H1 (cell line): Measurements from ENCODE around the gene GALNT17. TPM values are rescaled to one million over a fixed set of nuclear protein-coding genes. Genes with fewer than 3 reads are reported as not detected.

ENCODE experiments used
- CTCF ChIA-PET: fragments of 300-600 bp; sonication (Branson Sonifier 250); formaldehyde crosslinking; loops from one replicate; lab custom pipeline; 2021; ENCODE audit not compliant: partially characterized antibody; lab: Charles Lee
- POLR2A ChIA-PET: fragments of 300-600 bp; sonication (Branson Sonifier 250); formaldehyde crosslinking; loops from one replicate; lab custom pipeline; 2021; ENCODE audit warnings: inconsistent platforms; ENCODE audit not compliant: partially characterized antibody; lab: Charles Lee
- DNase-seq, 2 experiments: peaks; one replicate each; pipeline versions ENCODE4 v3.0.0 to v3.0.0-alpha.2; 2010 to 2022; ENCODE audit warnings: low spot score in 2 of 2, low read depth in 1 of 2, mixed read lengths in 1 of 2
- FAIRE-seq: peaks from 2 replicates; lab custom pipeline; 2011; peaks lifted over from hg19 to GRCh38; lab: Jason Lieb, UNC
- H2AFZ ChIP-seq: 2 replicates; pipeline ENCODE4 v1.8.1; 2012; ENCODE audit warnings: low read length, inconsistent platforms
- H2AK5ac ChIP-seq: 2 replicates; pipeline ENCODE4 v1.6.1; 2013; ENCODE audit warnings: low read depth, low read length
- H2BK120ac ChIP-seq: replicated peaks from 2 replicates; pipeline ENCODE3; 2013; ENCODE audit warnings: low read depth, low read length, inconsistent platforms
- H2BK12ac ChIP-seq: 2 replicates; pipeline ENCODE4 v1.6.1; 2013; ENCODE audit warnings: low read depth, low read length
- H2BK15ac ChIP-seq: 2 replicates; pipeline ENCODE4 v1.6.1; 2013; ENCODE audit warnings: low read length
- H2BK20ac ChIP-seq: 2 replicates; pipeline ENCODE4 v1.6.1; 2013; ENCODE audit warnings: low read length
- H2BK5ac ChIP-seq: 2 replicates; pipeline ENCODE4 v1.6.1; 2013; ENCODE audit warnings: low read depth, low read length
- H3K14ac ChIP-seq: 2 replicates; pipeline ENCODE4 v1.6.1; 2013; ENCODE audit warnings: inconsistent platforms; ENCODE audit not compliant: insufficient read length
- H3K18ac ChIP-seq: 2 replicates; pipeline ENCODE4 v1.6.1; 2013; ENCODE audit warnings: low read length; ENCODE audit errors: extremely low read depth
- H3K23ac ChIP-seq: 2 replicates; pipeline ENCODE4 v1.6.1; 2013; ENCODE audit warnings: inconsistent platforms; ENCODE audit not compliant: insufficient read length
- H3K23me2 ChIP-seq: 2 replicates; pipeline ENCODE4 v1.6.1; 2013; ENCODE audit warnings: low read depth, low read length
- H3K27ac ChIP-seq: 2 replicates; pipeline ENCODE4 v1.6.1; 2011; ENCODE audit warnings: low read depth, low read length, inconsistent platforms
- H3K27me3 ChIP-seq, 4 experiments: replicated peaks in 1 of 4; 1 replicate in 1 of 4; 2 replicates in 3 of 4; pipeline versions ENCODE4 v1.6.1 to v1.8.1; 2011 to 2013; ENCODE audit warnings: low read length in 3 of 4, mild to moderate bottlenecking in 3 of 4, inconsistent platforms in 2 of 4, mixed read lengths in 2 of 4, moderate library complexity in 1 of 4; ENCODE audit not compliant: control insufficient read depth in 3 of 4, insufficient read depth in 3 of 4; ENCODE audit errors: extremely low read depth in 1 of 4
- H3K36me3 ChIP-seq, 4 experiments: 2 replicates each; pipeline versions ENCODE4 v1.6.1 to v1.8.1; 2011 to 2013; ENCODE audit warnings: mild to moderate bottlenecking in 4 of 4, low read length in 3 of 4, moderate library complexity in 2 of 4, control low read depth in 1 of 4, inconsistent platforms in 1 of 4; ENCODE audit not compliant: insufficient read depth in 4 of 4, control insufficient read depth in 2 of 4
- H3K4ac ChIP-seq: replicated peaks from 2 replicates; pipeline ENCODE3; 2013; ENCODE audit warnings: low read length, low read depth, mixed read lengths, inconsistent platforms; ENCODE audit not compliant: insufficient read length
- H3K4me1 ChIP-seq, 4 experiments: replicated peaks in 1 of 4; 1 replicate in 1 of 4; 2 replicates in 3 of 4; pipeline versions ENCODE4 v1.6.1 to v1.8.1; 2011 to 2013; ENCODE audit warnings: low read length in 3 of 4, inconsistent platforms in 2 of 4, mixed read lengths in 1 of 4; ENCODE audit not compliant: insufficient read depth in 4 of 4, control insufficient read depth in 3 of 4
- H3K4me2 ChIP-seq, 2 experiments: 2 replicates each; pipeline versions ENCODE4 v1.6.1 to v1.8.1; 2011 to 2013; ENCODE audit warnings: low read depth in 2 of 2, low read length in 2 of 2, control low read depth in 1 of 2, inconsistent platforms in 1 of 2, mild to moderate bottlenecking in 1 of 2; ENCODE audit not compliant: insufficient read depth in 1 of 2
- H3K4me3 ChIP-seq, 4 experiments: fragments of 200-600, 300-600 bp in 1 of 4; sonication (generic), shearing (Covaris generic), sonication (Bioruptor Twin) in 1 of 4; 2 replicates each; pipeline versions ENCODE4 v1.5.1 to v1.8.1; 2011 to 2016; ENCODE audit warnings: low read length in 4 of 4, low read depth in 3 of 4, control low read depth in 2 of 4, inconsistent platforms in 2 of 4, mild to moderate bottlenecking in 2 of 4, mixed read lengths in 1 of 4, moderate library complexity in 1 of 4; ENCODE audit not compliant: insufficient read depth in 2 of 4; ENCODE audit errors: extremely low read depth in 1 of 4
- H3K56ac ChIP-seq: replicated peaks from 2 replicates; pipeline ENCODE3; 2013; ENCODE audit warnings: low read depth, mild to moderate bottlenecking, mixed read lengths, low read length, inconsistent platforms; ENCODE audit not compliant: insufficient read length
- H3K79me1 ChIP-seq: 2 replicates; pipeline ENCODE4 v1.6.1; 2013; ENCODE audit warnings: low read depth, low read length, control low read depth
- H3K79me2 ChIP-seq, 2 experiments: 2 replicates each; pipeline versions ENCODE4 v1.6.1 to v1.8.1; 2012 to 2013; ENCODE audit warnings: low read length in 2 of 2, mild to moderate bottlenecking in 2 of 2, inconsistent platforms in 1 of 2; ENCODE audit not compliant: insufficient read depth in 2 of 2, control insufficient read depth in 1 of 2
- H3K9ac ChIP-seq, 4 experiments: replicated peaks in 1 of 4; 1 replicate in 1 of 4; 2 replicates in 3 of 4; pipeline versions ENCODE4 v1.6.1 to v1.8.1; 2011 to 2013; ENCODE audit warnings: low read depth in 3 of 4, low read length in 3 of 4, control low read depth in 2 of 4, mild to moderate bottlenecking in 2 of 4, moderate library complexity in 2 of 4, inconsistent platforms in 1 of 4; ENCODE audit errors: extremely low read depth in 1 of 4
- H3K9me3 ChIP-seq, 2 experiments: 2 replicates each; pipeline versions ENCODE4 v1.6.1 to v1.8.1; 2012 to 2013; ENCODE audit warnings: mild to moderate bottlenecking in 2 of 2, moderate library complexity in 2 of 2, control low read depth in 1 of 2, inconsistent platforms in 1 of 2, low read depth in 1 of 2, low read length in 1 of 2, mixed read lengths in 1 of 2; ENCODE audit not compliant: insufficient read depth in 2 of 2
- H4K20me1 ChIP-seq, 2 experiments: replicated peaks in 1 of 2; 2 replicates each; pipeline versions ENCODE3 to v1.8.1; 2011 to 2013; ENCODE audit warnings: inconsistent platforms in 2 of 2, low read length in 2 of 2, mild to moderate bottlenecking in 1 of 2; ENCODE audit not compliant: insufficient read depth in 2 of 2, control insufficient read depth in 1 of 2
- H4K5ac ChIP-seq: 2 replicates; pipeline ENCODE4 v1.6.1; 2013; ENCODE audit warnings: low read length, low read depth, mixed read lengths, inconsistent platforms; ENCODE audit not compliant: insufficient read length
- H4K8ac ChIP-seq: 2 replicates; pipeline ENCODE4 v1.8.0; 2013; ENCODE audit warnings: mild to moderate bottlenecking, moderate library complexity, low read length, inconsistent platforms; ENCODE audit not compliant: insufficient read depth; ENCODE audit errors: extremely low read depth
- H4K91ac ChIP-seq: replicated peaks from 2 replicates; pipeline ENCODE3; 2013; ENCODE audit warnings: low read length, mixed read lengths, inconsistent platforms; ENCODE audit not compliant: insufficient read length
- GTF2F1 ChIP-seq: IDR thresholded peaks from 2 replicates; pipeline ENCODE4 v1.6.1; 2012; ENCODE audit warnings: low read depth, low read length, improper control_type of control experiment, borderline replicate concordance
- WGBS, 2 experiments: shearing (Covaris generic) in 1 of 2; methylation state at CpG; one replicate each; pipeline versions ENCODE4 v1.1.6 to v1.1.7; 2013 to 2015; ENCODE audit warnings: low lambda C conversion rate in 2 of 2, mixed read lengths in 2 of 2, inconsistent platforms in 1 of 2, low coverage in 1 of 2, missing lambda C conversion rate in 1 of 2; ENCODE audit not compliant: insufficient replicate concordance in 2 of 2, insufficient coverage in 1 of 2, insufficient read length in 1 of 2; ENCODE audit errors: extremely low coverage in 1 of 2, missing lambda C conversion rate in 1 of 2; 5-methylcytosine and 5-hydroxymethylcytosine counted together
- polyA plus RNA-seq, 7 experiments: library from polyadenylated mRNA; depleted of rRNA in 3 of 7; stranded (reverse) in 5 of 7; unstranded in 2 of 7; fragments of >200 nt in 5 of 7; fragments of 200-250 nt in 2 of 7; gene quantifications; 1 replicate in 5 of 7; 2 replicates in 1 of 7; 4 replicates in 1 of 7; pipeline versions ENCODE4 v1.2.1 to v1.2.3, GENCODE V29; 2011 to 2013; ENCODE audit warnings: missing spikeins in 2 of 7, mixed read lengths in 2 of 7
- total RNA-seq: library from RNA; stranded (reverse); fragmentation: NEBNext Ultra II Directional; extraction: Animal tissue kit (Norgen Biotek cat#: 25700); gene quantifications from 2 replicates; pipeline ENCODE4 v1.2.1, GENCODE V29; 2021

Gene GALNT17
- total and polyA plus RNA-seq, 2 of the 8 experiments (the other 6 are each of a cell fraction or from before 2014, with no cell fraction given) = 37.7 to 47.0 TPM

- peak overlapping the region; percentile 25; the same call in 1 of the 2 replicates for H2BK15ac ChIP-seq
- H4K5ac ChIP-seq = no peak overlapping the region
- H2BK120ac ChIP-seq = no peak overlapping the region
- H3K79me2 ChIP-seq = no peaks in the 10 kb centered on the region
- H3K27me3 ChIP-seq = no peaks in the 10 kb centered on the region
- no peak overlapping the region for H3K9ac ChIP-seq
- H2BK20ac ChIP-seq = no peak overlapping the region
- H3K4me1 ChIP-seq = peaks cover 2 to 9% (median 7%) of the 10 kb centered on the region in 4 experiments; a peak in 5 of 7 replicates
- H4K8ac ChIP-seq = no peak overlapping the region
- no peaks in the 10 kb centered on the region for H3K9me3 ChIP-seq
- no peak overlapping the region for H3K14ac ChIP-seq
- ChIA-PET CTCF (no interaction called here), POLR2A (no interaction called here)
- no peak overlapping the region for H2BK5ac ChIP-seq
- H3K18ac ChIP-seq = no peak overlapping the region
- H4K91ac ChIP-seq = no peak overlapping the region
- H3K23me2 ChIP-seq = no peaks in the 10 kb centered on the region
- H3K36me3 ChIP-seq = no peaks in the 10 kb centered on the region; a peak in 1 of 8 replicates
- no peaks in the 10 kb centered on the region for H4K20me1 ChIP-seq
- H2AK5ac ChIP-seq = no peak overlapping the region
- no peak overlapping the region for H2AFZ ChIP-seq
- no peak overlapping the region for H3K4me2 ChIP-seq
- no peak for FAIRE-seq
- no peak overlapping the region for H3K23ac ChIP-seq
- DNase-seq = no peak
- 0 out of 2 replicates have a peak overlapping the region, but pooled peaks have one; percentile 55 for H2BK12ac ChIP-seq
- H3K4ac ChIP-seq = no peak overlapping the region
- WGBS, 2 experiments = 91% methylated on average over 10 of the region's 10 CpGs; no CpG with 5 or more reads in 1 of the 2 experiments
- no peaks in the 10 kb centered on the region; the same call in 1 of the 2 replicates for H3K79me1 ChIP-seq
- no peak overlapping the region for H3K27ac ChIP-seq
- no peak overlapping the region for H3K56ac ChIP-seq
- H3K4me3 ChIP-seq = no peak overlapping the region
- no peak for TF ChIP-seq GTF2F1
Measured at GRCh38 chr7:71560354-71560995, 428.5 kb downstream of the GALNT17 start.
